DMS153 (cell line): Measurements from ENCODE around the gene ZFC3H1.
A peak's percentile ranks its signal among the peaks of the same experiment; 100 is the strongest.

ENCODE experiments used
- DNase-seq: peaks from one replicate; lab custom pipeline; 2025; lab: John Stamatoyannopoulos, UW

The ZFC3H1 gene

DNA sequence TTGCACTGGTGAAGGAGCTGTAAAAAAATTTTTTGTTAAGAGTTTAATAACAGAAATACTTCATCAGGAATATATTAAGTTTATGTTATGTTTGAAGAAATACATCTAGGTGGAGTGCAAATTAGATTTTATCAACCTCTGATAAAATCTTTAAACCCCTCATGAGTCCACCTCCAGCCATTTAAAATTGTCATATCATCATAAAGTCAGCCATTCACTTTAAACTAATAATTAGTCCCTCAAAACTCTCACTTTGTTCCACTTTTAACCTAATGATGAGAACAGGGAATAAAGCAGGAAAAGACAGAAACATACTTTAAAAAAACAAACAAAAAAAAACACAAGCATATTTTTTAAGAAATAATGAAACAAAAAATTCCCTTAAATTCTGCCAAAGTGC is 25.1 kb downstream of the ZFC3H1 start:
- DNase-seq: no peak

DNA sequence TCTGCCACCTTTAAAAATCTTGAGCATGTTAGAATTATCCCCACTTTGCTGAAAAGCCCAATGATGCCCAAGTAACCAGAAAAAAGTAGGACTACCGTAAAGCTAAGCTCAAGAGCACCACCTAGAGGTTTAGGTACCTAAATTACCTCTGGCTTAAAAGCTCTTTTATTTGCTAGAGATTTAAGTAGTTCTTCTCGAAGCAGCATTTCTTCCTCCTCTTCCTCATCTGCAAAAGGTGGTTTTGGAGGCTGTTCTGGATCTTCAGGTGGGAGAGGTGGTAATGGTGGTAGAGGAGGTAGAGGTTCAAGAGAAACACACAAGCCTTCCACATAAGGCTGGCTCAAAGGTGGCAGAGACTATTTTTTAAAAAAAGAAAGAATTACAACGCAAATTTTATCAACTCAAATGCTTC is 26.9 kb downstream of the ZFC3H1 start:
- peak; percentile 2 for DNase-seq

DNA sequence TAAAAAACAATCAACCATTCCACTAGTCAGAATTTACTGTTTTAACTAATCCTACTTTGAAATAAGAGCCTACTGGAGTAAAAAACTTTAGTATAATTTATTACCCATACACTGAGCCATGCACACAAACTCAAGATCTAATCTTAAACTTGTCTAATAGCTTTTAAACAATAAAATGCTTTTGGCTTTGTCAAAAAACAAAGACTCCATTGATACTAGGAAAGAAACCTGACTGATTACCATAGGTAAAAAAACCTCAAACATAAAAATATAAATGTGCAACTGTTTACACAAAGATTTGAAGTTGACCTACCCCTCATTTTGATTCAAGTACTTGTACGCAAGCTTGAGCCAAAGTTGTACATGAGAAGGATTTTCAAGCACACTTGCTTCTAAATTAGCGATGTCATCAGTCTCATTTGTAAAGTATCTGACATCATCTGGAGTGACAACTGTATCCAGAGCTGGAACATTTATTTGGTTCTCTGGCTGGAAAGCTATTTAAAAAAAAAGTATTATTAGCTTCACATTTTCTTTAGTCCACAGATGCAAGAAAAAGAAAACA is 36.1 kb downstream of the ZFC3H1 start:
- DNase-seq: no peak

DNA sequence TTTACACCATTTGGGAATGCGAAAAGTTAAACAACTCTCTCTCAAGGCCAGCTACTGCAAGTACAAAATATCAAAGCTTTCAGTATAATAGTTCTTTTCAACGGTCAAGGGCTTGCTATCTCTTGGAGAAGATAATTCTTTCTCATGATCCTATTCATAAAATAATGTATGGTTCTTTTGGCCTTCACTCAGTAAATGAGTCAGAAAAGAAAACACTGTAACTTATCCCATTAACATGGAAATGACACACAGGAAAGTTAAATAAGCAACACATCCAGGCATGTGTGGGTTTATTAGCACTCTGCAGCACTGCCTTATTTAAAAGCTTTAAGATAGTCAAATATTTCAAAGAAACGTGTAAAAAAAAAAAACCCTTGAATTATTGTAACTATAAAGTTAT is 36.9 kb downstream of the ZFC3H1 start:
- no peak for DNase-seq

DNA sequence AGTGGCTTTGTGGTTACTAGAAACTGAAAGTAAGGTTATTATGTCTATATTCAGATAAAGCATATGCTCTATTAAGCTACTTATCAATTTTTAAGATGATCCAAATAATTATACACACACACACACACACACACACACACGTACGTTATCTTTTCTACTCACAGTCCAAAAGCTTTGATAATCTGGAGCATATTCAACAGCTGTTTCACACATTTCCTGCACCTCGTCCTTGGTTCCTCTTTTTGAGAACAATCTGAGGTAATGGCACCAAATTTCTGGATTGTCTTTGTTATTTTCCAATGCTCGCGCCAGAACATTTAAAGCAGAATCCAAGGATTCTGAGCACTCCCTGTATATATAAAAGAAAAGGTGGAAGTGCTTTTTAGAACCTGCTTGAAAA is 37.5 kb downstream of the ZFC3H1 start:
- no peak for DNase-seq

DNA sequence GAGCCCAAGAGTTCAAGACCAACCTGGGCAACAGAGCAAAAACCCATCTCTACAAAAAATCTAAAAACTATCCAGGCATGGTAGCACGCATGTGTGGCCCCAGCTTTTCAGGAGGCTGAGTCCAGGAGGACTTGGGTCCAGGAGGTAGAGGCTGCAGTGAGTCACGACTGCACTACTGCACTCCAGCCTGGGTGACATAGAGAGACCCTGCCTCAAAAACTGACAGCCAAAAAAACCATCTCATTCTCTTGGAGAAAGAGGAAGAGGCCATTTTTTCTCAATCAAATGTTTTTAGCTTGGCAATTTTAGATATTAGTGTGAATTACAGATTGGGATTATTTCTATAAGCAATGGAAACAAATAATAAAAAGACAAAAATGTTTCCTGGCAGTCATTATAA is 38.2 kb downstream of the ZFC3H1 start:
- DNase-seq: no peak

DNA sequence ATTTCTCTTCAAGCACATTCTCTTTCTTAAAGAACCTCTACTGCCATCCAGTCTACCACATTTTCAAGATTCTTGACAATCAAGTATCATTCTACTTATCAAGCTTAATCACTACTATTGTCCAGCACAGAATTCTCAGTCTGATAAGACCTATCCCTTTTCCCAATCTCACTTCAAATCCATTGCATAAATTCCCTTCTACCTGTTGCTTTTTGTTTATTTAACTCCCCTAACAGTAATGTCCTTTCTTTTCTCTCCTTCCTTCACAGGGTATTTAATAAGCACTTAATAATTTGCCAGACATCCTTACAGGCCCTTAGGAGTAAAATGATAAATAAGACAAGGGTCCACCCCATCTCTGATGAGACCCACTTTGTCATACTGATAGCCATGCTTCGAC is 41.7 kb downstream of the ZFC3H1 start:
- no peak for DNase-seq

DNA sequence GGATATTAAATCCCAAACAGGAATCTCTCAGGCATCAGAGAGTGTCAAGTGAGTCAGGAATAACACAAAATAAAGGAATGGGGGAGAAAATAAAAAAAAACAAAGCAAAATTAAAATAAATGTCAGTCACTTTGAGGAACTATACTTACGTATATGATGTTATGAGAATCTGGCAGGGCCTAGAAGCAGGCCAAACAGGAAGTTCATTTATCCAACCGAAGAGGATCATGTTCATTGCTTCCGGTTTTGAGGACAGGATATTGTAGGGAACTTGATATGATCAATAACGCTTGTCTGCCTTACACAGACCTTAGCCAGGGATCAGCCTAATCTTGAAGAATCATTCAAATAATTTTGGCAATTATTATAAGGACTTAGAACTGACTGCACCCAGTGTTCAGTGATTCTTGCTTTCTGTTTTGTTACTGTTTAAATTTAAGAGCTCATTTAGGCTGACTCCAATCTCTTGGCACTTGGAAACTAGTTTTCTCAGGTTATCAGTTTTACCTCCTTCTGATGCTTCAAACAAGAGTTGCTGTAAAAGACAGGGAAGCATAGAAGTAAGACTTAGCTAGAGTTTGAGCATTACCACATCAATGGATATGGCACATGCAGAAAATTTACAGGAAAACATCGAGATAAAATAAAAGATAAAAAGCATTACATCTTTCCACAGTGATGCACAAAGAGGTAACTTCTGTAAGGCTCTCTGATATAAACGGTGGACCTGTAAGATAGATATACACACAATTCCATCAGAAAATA is 53.4 kb downstream of the ZFC3H1 start:
- no peak for DNase-seq

DNA sequence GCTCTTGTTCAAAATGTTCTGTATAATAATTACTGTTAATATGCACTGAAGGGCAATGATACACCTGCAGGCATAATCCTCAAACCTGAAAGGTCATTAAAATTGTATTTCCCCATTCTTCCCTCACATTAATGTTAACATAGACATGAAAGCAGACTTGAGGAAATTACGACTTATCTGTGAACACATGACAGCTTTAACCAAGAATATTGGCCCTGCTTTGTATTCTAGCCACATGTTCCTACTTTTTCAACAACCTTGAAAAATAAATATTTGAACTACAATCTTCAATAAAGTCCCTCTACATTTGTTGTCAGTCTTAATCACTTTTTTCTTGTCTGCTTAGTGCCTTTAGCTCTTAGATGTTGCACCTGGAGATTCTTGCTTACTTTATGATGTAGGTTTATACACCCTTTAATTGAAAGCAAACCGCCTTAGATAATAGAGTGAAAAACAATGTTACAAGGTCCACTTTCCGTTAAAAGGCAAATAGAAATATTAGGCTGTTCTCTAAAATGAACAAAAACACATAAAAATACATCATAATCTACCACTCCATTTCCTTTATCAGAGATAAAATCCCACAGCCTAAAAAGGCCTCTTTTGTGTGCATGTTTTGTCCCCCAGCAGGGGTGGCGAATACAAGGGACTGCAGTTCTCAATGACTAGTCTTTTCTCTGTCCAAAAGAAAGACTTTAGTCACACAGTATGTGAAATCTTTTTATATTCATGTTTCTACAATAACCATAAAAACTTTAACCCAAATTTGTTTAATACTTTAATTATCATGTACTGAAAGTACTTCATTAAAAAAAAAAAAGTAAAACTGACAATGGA is 55.9 kb downstream of the ZFC3H1 start:
- DNase-seq: no peak

DNA sequence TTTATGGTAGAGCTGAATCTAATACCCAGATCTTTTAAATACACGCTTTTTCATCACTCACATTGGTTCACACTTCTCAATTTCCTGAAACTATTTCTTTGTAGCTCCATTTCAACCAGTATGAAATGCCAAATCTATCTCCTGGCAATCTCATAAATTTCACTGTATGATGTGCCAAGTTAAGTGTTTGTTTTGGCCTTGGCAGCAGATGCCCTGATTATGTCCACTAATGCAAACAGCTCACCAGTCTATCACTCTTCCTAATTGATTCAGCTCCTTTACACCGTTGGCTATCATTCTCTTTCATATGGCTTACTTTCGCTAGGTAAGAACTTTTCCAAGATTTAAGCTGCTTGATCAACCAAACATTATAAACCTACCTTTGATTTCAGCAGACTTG is 58.6 kb downstream of the ZFC3H1 start:
- DNase-seq: peak; percentile 28

DNA sequence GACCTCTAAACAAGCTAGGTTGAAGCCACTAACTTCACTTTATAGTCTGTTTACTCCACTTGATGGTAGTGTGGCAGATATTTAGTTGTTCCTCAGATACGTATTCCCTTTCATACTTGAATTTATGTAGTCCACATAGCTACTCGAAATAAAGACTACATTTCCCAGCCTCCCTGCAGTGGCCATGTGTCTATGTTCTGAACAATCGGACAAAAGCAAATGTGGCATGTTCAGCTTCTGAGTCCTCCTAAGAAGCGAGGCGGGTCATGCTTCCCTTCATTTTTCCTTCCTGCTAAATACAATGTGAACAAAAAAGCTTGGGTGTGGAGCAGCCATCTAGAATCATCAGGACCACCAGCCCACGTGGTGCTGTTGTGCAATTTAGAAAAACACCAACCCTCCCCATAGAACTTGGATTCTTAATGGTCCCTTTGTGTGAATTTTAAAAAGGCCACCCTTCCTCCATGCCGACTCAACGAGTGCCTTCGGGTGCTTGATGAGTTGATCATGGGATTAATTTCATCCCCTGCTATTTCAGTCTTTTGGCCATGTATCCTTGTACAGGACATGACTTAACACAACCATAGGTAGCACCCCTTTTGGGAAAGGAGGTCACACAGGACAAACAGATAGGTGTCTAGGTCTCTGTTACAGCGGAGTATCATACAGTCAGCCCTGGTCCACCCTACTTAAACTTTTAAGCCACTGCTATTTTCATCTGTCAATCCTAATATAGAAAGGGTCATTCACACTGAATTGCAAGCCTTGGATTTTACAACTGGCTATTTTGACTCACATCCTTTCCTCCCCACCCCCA is 60.7 kb downstream of the ZFC3H1 start:
- DNase-seq: no peak

DNA sequence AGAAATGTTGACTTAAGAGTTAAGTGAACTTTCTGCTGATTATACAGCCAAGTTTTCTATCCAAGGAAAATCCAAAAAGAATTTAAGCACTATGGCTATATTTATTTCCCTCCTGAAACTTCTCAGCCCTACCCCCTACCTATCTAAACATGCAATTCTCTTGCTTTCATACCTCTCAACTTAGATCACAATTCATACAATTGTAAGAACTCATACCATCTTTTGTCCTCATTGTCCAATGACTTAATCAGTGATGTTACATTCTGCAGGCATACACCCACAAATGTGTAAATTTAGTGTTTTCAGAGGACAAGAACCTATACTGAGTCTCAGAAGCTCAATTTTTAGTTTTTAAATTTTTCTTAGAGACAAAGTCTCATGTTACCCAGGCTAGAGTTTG is 62.1 kb downstream of the ZFC3H1 start:
- no peak for DNase-seq

DNA sequence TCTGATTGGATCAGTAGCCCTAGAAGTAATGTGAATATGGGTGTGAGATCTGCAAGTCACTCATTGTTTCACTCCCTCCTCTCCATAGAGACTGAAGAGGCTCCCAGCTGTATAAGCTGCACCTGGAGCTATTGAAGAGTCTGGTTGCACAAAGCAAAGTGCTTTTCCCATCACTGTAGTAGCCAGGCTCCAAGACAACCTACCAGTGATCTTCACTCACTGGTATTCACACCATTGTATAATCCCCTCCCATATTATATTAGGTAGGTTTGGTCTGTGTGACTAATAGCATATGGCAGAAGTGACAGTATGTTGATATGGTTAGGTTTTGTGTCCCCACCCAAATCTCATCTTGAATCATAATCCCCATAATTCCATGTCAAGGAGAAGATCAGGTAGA is 64.4 kb downstream of the ZFC3H1 start:
- DNase-seq: peak; percentile 24

DNA sequence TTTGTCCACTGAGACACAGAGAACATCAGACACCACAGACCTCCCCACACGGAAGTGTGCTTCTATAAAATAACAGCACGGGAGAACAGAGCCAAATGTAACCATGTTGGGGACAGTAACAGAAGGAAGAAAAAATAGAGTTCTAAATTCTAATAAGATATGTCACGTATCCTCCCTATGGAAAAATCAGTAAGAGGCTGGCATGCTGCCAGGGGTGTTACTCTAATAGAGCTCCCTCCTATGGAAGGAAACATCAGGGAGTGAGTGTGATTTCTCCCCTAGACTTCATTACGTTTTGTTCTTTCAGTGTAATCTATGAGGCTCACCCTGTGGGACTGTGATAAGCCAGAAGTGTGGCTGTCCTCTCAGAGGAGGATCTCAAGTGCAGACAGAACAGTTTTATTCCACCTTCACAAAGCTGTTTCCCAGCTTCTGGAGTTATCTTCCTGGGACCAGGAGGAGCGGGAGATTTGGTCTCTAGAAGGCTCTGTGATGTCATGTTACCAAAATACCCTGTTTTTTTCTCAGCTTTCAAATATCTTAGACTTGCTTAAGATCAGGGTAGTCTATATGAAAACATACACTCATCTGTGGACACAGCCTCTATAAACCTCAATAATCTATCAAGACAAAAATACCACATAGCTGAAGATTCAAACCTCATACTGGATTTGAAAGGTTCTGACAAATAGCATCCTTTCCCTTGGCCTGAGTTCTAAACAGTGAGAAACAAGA is 69.3 kb downstream of the ZFC3H1 start:
- no peak for DNase-seq

DNA sequence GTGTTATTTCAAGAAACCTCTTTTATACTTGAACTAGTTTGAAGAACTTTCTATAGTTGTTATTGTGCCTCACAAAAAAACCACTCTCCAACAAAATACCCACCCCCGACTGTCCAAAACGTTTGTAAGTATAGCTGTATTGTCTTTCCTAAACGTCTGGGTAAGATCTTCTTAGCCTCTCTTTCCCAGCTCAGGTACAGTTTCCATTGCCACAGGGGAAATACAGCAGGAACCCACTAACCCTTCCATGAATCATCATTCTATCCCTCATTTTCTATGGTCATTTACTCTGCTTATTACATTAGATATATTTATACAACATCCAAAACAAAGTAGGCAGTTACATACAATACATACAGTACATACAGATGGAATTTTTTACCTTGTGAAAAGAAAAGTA is 70.8 kb downstream of the ZFC3H1 start:
- no peak for DNase-seq

DNA sequence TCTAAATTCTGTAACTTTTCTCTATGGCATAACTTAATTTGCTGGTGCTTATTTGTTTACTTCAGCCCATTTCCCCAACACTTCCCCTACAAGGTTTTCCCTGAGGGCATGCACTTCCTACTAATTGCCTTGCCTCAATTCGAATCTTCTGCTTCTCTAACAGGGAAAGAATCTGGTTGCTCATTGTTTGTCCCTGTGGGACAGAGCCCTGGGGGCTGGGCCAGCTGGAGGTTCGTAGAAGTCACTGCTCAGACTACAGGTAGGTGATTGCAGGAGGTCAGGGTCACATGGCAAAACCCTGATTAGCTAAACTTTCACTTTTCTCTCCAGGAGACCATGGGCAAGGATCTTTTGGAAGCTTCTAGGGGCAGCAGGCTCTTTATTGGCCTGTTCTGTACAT is 72.0 kb downstream of the ZFC3H1 start:
- DNase-seq: no peak

DNA sequence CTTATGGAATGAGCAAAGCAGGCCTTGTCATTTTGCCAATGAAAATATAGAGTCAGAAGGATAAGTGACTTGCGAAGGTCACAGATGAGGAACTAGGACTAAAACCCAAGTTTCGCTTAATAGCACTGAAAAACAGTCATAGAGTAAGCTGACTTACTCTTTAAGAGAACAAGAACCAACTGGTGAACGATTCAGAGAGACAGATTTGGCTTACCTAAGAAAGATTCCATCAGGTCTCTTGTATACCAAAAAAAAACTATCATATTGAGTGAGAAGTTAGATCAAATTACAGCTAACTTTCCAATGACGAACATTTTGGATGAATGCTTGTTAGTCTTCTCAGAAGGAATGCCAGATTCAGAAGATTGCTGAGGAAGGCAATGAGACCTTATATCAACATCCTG is 74.2 kb downstream of the ZFC3H1 start:
- no peak for DNase-seq

DNA sequence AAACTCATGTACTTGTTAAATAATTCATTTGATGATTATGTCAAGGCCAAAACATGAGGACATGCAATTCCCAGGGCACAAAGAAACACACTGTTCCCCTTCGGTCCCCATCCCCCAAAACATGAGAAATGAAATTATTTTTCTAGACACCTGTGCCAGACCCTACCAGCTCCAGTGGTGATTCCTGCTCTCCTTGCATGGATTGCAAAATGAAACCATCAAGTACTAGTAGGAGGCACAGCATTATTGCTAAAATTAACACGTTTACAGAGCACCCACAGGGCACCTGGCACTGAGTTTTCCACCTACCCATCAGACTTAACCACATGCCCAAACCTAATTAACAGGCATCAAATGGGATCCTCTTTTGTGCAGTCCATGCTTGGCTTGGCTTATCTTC is 76.6 kb downstream of the ZFC3H1 start:
- no peak for DNase-seq

DNA sequence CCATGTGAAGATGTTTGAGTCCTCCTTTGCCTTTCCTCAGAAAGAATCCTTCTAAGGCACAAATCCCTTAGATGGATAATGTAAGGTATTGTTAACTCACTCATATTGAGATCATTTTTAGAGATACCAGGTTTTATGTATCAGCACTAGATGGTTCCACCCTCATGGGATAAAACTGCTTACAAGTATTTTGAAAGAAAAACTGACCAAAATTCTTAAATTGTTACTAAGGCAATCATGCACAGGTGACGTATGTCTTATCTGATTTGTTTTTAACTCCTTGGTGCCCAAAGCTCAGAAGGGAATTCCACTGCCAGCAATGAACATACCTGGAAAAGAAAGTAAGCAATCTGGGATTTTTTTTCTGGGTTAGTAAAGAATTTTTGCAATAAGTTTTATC is 78.4 kb downstream of the ZFC3H1 start:
- DNase-seq: no peak

DNA sequence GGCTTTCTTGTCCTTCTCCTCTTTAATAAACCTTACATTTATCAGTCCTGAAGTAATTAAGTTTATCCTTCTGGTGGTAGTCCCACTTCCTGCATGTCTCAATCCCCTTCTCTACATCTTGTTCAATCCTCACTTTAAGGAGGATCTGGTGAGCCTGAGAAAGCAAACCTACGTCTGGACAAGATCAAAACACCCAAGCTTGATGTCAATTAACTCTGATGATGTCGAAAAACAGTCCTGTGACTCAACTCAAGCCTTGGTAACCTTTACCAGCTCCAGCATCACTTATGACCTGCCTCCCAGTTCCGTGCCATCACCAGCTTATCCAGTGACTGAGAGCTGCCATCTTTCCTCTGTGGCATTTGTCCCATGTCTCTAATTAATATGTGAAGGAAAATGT is 79.3 kb downstream of the ZFC3H1 start:
- DNase-seq: no peak

DNA sequence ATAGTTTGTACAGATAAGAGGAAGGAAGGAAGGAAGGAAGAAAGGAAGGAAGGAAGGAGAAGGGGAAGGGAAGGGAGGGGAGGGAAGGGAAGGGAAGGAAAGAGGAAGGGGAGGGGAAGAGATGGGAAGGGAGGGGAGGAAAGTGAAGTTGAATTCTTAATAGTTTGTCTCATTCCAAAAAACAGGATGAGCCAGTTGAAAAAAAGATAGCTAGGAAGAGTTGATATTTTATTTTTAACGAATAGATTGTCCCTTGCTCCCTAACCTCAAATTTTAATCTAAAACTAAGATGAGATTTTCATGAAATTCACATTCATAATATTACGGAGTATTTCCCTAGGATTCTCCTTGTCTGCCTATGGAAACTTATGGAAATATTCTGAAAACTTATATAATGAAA is 80.7 kb downstream of the ZFC3H1 start:
- DNase-seq: no peak

DNA sequence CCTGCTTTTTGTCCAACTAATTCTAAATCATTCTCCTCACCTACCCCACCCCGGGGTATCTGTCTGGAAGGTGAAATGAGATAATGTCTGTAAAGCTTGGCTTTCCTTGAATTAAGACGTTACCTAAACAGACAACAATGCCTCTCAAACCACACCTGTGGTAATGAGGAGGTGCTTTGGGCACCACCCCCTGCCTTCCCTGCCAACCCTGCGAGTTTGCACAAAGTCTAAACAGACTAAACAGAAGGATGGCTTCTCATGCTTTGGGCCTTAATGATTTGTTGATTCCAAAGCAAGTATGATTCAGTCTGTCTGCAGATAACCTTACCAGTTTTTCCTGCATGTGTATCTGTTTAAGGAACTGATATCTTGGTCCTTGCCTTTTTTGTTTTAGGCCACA is 82.4 kb downstream of the ZFC3H1 start:
- no peak for DNase-seq
